Stimulated activated CD4-positive, alpha-beta T cell treated with anti-CD3 and anti-CD28 coated beads, Interleukin-12 subunit alpha, Interleukin-12 subunit beta, amount 100 ng/mL, for 4 hours (primary cell): ENCODE results near the gene UCK1.

ENCODE experiments used
- DNase-seq: peaks from one replicate; pipeline ENCODE4 v3.0.0-alpha.2; 2020

The UCK1 gene

GRCh38 chr9:131475111-131475955 lies 55.7 kb downstream of the UCK1 start:
- no peak for DNase-seq

GRCh38 chr9:131474711-131475110 lies 56.4 kb downstream of the UCK1 start:
- no peak for DNase-seq

GRCh38 chr9:131473891-131474290 lies 57.2 kb downstream of the UCK1 start:
- DNase-seq = no peak
